IMR-90 (cell line): ENCODE data around the gene SHROOM4. TPM values are rescaled to one million over a fixed set of nuclear protein-coding genes. Genes with fewer than 3 reads are reported as not detected.

ENCODE experiments used
- ATAC-seq: fragments of 200-7000 bp; cut with Tn5 transposase; 2 replicates; pipeline ENCODE4 v1.9.1; 2020; ENCODE audit warnings: low read depth, mild to moderate bottlenecking, moderate library complexity
- BruUV-seq: library from RNA; stranded (reverse); fragments of 400-500 nt; replicated peaks from 2 replicates; lab custom pipeline; 2021; lab: Mats Ljungman, UMichigan
- CTCF ChIA-PET: fragments of 300-600 bp; formaldehyde crosslinking; extraction: SDS; loops from one replicate; lab custom pipeline; 2021; ENCODE audit warnings: antibody characterized with exemption; lab: Yijun Ruan, JAX
- POLR2A ChIA-PET: fragments of 300-600 bp; sonication (Branson Sonifier 250); formaldehyde crosslinking; loops from one replicate; lab custom pipeline; 2022; ENCODE audit warnings: antibody characterized with exemption; ENCODE audit not compliant: unreplicated experiment; lab: Charles Lee
- DNase-seq: peaks from one replicate; pipeline ENCODE4 v3.0.0; 2013
- H2AFZ ChIP-seq: replicated peaks from 2 replicates; pipeline ENCODE3; 2013; ENCODE audit warnings: low read length, mild to moderate bottlenecking; ENCODE audit not compliant: poor library complexity
- H2AK5ac ChIP-seq: 2 replicates; pipeline ENCODE4 v1.6.1; 2013; ENCODE audit warnings: low read depth, low read length, inconsistent platforms
- H2AK9ac ChIP-seq: replicated peaks from 2 replicates; pipeline ENCODE3; 2013; ENCODE audit warnings: mild to moderate bottlenecking, low read depth, low read length, moderate library complexity; ENCODE audit not compliant: poor library complexity
- H2BK120ac ChIP-seq: 2 replicates; pipeline ENCODE4 v1.6.1; 2013; ENCODE audit warnings: low read depth, low read length, inconsistent platforms
- H2BK15ac ChIP-seq: 3 replicates; pipeline ENCODE4 v1.6.1; 2013; ENCODE audit warnings: low read depth, low read length, inconsistent platforms
- H2BK20ac ChIP-seq: 2 replicates; pipeline ENCODE4 v1.6.1; 2013; ENCODE audit warnings: low read depth, mild to moderate bottlenecking, inconsistent platforms, low read length, moderate library complexity
- H2BK5ac ChIP-seq: 2 replicates; pipeline ENCODE4 v1.6.1; 2013; ENCODE audit warnings: mild to moderate bottlenecking, low read depth, low read length, inconsistent platforms; ENCODE audit not compliant: poor library complexity, severe bottlenecking
- H3K14ac ChIP-seq: replicated peaks from 2 replicates; pipeline ENCODE4 v1.6.1; 2013; ENCODE audit warnings: low read depth, low read length, inconsistent platforms
- H3K18ac ChIP-seq: 2 replicates; pipeline ENCODE4 v1.6.1; 2013; ENCODE audit warnings: low read depth, low read length, control low read depth
- H3K23ac ChIP-seq: 2 replicates; pipeline ENCODE4 v1.6.1; 2013; ENCODE audit warnings: low read depth, low read length, inconsistent platforms
- H3K27ac ChIP-seq: 2 replicates; pipeline ENCODE4 v1.5.1; 2013; ENCODE audit warnings: mild to moderate bottlenecking, control low read depth, low read length; ENCODE audit not compliant: insufficient read depth
- H3K27me3 ChIP-seq: 2 replicates; pipeline ENCODE4 v1.6.1; 2013; ENCODE audit warnings: low read length; ENCODE audit not compliant: control insufficient read depth, insufficient read depth
- H3K36me3 ChIP-seq: 2 replicates; pipeline ENCODE4 v1.6.1; 2013; ENCODE audit warnings: low read length, mixed read lengths; ENCODE audit not compliant: control insufficient read depth, insufficient read depth
- H3K4ac ChIP-seq: 2 replicates; pipeline ENCODE4 v1.6.1; 2013; ENCODE audit warnings: low read depth, low read length, inconsistent platforms
- H3K4me1 ChIP-seq: 2 replicates; pipeline ENCODE4 v1.6.1; 2013; ENCODE audit warnings: low read length, mixed read lengths; ENCODE audit not compliant: control insufficient read depth, insufficient read depth
- H3K4me2 ChIP-seq: 2 replicates; pipeline ENCODE4 v1.6.1; 2013; ENCODE audit warnings: low read depth, mild to moderate bottlenecking, control low read depth, low read length, moderate library complexity
- H3K4me3 ChIP-seq: 2 replicates; pipeline ENCODE4 v1.5.1; 2013; ENCODE audit warnings: low read depth, mild to moderate bottlenecking, control low read depth, low read length, moderate library complexity; ENCODE audit not compliant: insufficient read depth
- H3K56ac ChIP-seq: 2 replicates; pipeline ENCODE4 v1.6.1; 2013; ENCODE audit warnings: low read length, inconsistent platforms; ENCODE audit not compliant: insufficient read depth; ENCODE audit errors: extremely low read depth
- H3K79me1 ChIP-seq, 2 experiments: 2 replicates each; pipeline ENCODE4 v1.6.1; 2013; ENCODE audit warnings: low read length in 2 of 2, inconsistent platforms in 1 of 2, low read depth in 1 of 2
- H3K9ac ChIP-seq: 2 replicates; pipeline ENCODE4 v1.6.1; 2013; ENCODE audit warnings: low read depth, low read length, control low read depth
- H3K9me1 ChIP-seq: 2 replicates; pipeline ENCODE4 v1.6.1; 2013; ENCODE audit warnings: low read length, inconsistent platforms; ENCODE audit not compliant: insufficient read depth
- H3K9me3 ChIP-seq: 2 replicates; pipeline ENCODE4 v1.6.1; 2013; ENCODE audit warnings: low read length; ENCODE audit not compliant: control insufficient read depth, insufficient read depth
- H4K20me1 ChIP-seq: 2 replicates; pipeline ENCODE4 v1.6.1; 2013; ENCODE audit warnings: low read length, inconsistent platforms; ENCODE audit not compliant: insufficient read depth
- H4K5ac ChIP-seq: 2 replicates; pipeline ENCODE4 v1.6.1; 2013; ENCODE audit warnings: mild to moderate bottlenecking, low read depth, low read length, control low read depth
- H4K8ac ChIP-seq, 2 experiments: 2 replicates each; pipeline ENCODE4 v1.6.1; 2013; ENCODE audit warnings: low read depth in 2 of 2, low read length in 2 of 2, control low read depth in 1 of 2, inconsistent platforms in 1 of 2
- H4K91ac ChIP-seq: 2 replicates; pipeline ENCODE4 v1.6.1; 2013; ENCODE audit warnings: low read depth, low read length, inconsistent platforms; ENCODE audit not compliant: insufficient read depth
- BHLHE40 ChIP-seq: fragments of 150-350 bp; IDR thresholded peaks from 2 replicates; pipeline ENCODE4 v1.6.1; 2016; ENCODE audit warnings: mild to moderate bottlenecking, low read depth, low read length
- POLR2A ChIP-seq: IDR thresholded peaks from 2 replicates; pipeline ENCODE4 v1.6.1; 2012; ENCODE audit warnings: mild to moderate bottlenecking, low read depth, low read length
- SMC3 ChIP-seq: fragments of 150-350 bp; IDR thresholded peaks from 2 replicates; pipeline ENCODE4 v1.6.1; 2016; ENCODE audit warnings: low read depth, mild to moderate bottlenecking, antibody characterized with exemption, low read length, moderate library complexity
- WGBS, 2 experiments: methylation state at CpG; one replicate each; pipeline versions ENCODE4 v1.1.5 to v1.1.7; 2013; ENCODE audit warnings: missing lambda C conversion rate in 2 of 2; ENCODE audit not compliant: insufficient read length in 1 of 2; ENCODE audit errors: extremely low coverage in 2 of 2; 5-methylcytosine and 5-hydroxymethylcytosine counted together
- dilution Hi-C: fragments of 300-500 bp; cut with HindIII; formaldehyde crosslinking; loops from one replicate; pipeline ENCODE4 v1.14.3; 2018; ENCODE audit warnings: low sequenced_read_pairs; ENCODE audit not compliant: unreplicated experiment
- in situ Hi-C: fragments of 300-500 bp; cut with MboI; formaldehyde crosslinking; loops from 3 replicates; pipeline ENCODE4 v1.14.3; 2019; ENCODE audit warnings: low sequenced_read_pairs, inconsistent platforms, mixed read lengths
- intact Hi-C: fragments of 100-400 bp; cut with micrococcal nuclease; formaldehyde crosslinking; loops from 2 replicates; pipeline ENCODE4 v1.10.0; 2022
- polyA plus RNA-seq, 3 experiments: library from polyadenylated mRNA; depleted of rRNA; stranded (reverse); fragments of >200 nt; gene quantifications; 2 replicates each; pipeline ENCODE4 v1.2.3, GENCODE V29; 2012; ENCODE audit warnings: low replicate concordance in 1 of 3
- total RNA-seq: library from RNA; depleted of rRNA; stranded (reverse); fragments of >200 nt; gene quantifications from 2 replicates; pipeline ENCODE4 v1.2.3, GENCODE V29; 2012

Gene SHROOM4
- total and polyA plus RNA-seq, 2 of the 4 experiments (the other 2 are of a cell fraction), result 1.0 to 2.2 TPM

- dilution Hi-C loops, result no loop called here
- no peak for TF ChIP-seq POLR2A
- TF ChIP-seq BHLHE40, result no peak
- no peak for TF ChIP-seq SMC3
- no peak for ATAC-seq
Measured at GRCh38 chrX:50780144-50780543, 33.9 kb downstream of the SHROOM4 start.

More at GRCh38 chrX:50780144-50780543, 33.9 kb downstream of the SHROOM4 start:
- Histone ChIP-seq H2AFZ (no peak overlapping the region), H2AK9ac (no peak overlapping the region), H3K4me1 (no peaks in the 10 kb centered on the region), H3K4me3 (no peak overlapping the region), H2BK120ac (no peak overlapping the region), H3K56ac (no peak overlapping the region), H3K9me3 (no peaks in the 10 kb centered on the region), H3K4ac (no peak overlapping the region), H3K9me1 (no peaks in the 10 kb centered on the region), H3K36me3 (no peaks in the 10 kb centered on the region), H2BK15ac (no peak overlapping the region), H3K9ac (no peak overlapping the region), H3K14ac (no peak overlapping the region), H2AK5ac (no peak overlapping the region), H4K8ac (no peak overlapping the region), H3K4me2 (no peak overlapping the region), H4K91ac (no peak overlapping the region), H3K27ac (no peak overlapping the region), H4K5ac (no peak overlapping the region), H3K27me3 (no peaks in the 10 kb centered on the region), H3K18ac (no peak overlapping the region), H2BK20ac (no peak overlapping the region), H2BK5ac (no peak overlapping the region), H4K20me1 (no peaks in the 10 kb centered on the region), H3K79me1 (no peaks in the 10 kb centered on the region), H3K23ac (no peak overlapping the region)
- WGBS, 2 experiments, result no CpG with 5 or more reads among the region's 1 CpG
- no TSS peak for BruUV-seq
- CTCF ChIA-PET, result interaction anchor here (0.6 kb wide), 1 partner anchor 12 kb away, joined by 3 read pairs; no protein-coding TSS in a partner anchor
- POLR2A ChIA-PET, result no interaction called here
- in situ Hi-C loops (no loop called here), intact Hi-C loops (no loop called here)
- DNase-seq, result no peak
